ENCODE data around the gene CCDC191.
A peak's percentile ranks its signal among the peaks of the same experiment; 100 is the strongest.

The CCDC191 gene

GRCh38 chr3:113948015-113948917, 108.1 kb downstream of the CCDC191 start:
- Histone ChIP-seq H3K4me2 (ENCODE audit: low read length) (peak overlapping the region; percentile 78), H3K9ac (ENCODE audit: low read length) (peak overlapping the region; percentile 64), H3K27ac (ENCODE audit: low read depth, low read length, poor library complexity, severe bottlenecking) (peak overlapping the region; percentile 46), H3F3A (ENCODE audit: insufficient read depth, low read length) (no peaks in the 10 kb centered on the region), H3K36me3 (ENCODE audit: insufficient read depth, low read length) (peaks cover 35% of the 10 kb centered on the region), H3K4me1 (ENCODE audit: insufficient read depth, low read length, severe bottlenecking) (peaks cover 30% of the 10 kb centered on the region), H3K79me2 (ENCODE audit: insufficient read depth, low read length) (no peaks in the 10 kb centered on the region), H2AFZ (ENCODE audit: low read length) (no peak overlapping the region), H3K27me3 (ENCODE audit: insufficient read depth, low read length) (no peaks in the 10 kb centered on the region), H3K9me3 (ENCODE audit: low read length) (no peaks in the 10 kb centered on the region), H3K9me2 (ENCODE audit: low read depth, low read length) (no peaks in the 10 kb centered on the region), H3K4me3 (ENCODE audit: low read depth, low read length, poor library complexity, severe bottlenecking) (peak overlapping the region; percentile 72), H4K20me1 (ENCODE audit: insufficient read depth, low read length) (no peaks in the 10 kb centered on the region)
- TF ChIP-seq, protein P1, sequence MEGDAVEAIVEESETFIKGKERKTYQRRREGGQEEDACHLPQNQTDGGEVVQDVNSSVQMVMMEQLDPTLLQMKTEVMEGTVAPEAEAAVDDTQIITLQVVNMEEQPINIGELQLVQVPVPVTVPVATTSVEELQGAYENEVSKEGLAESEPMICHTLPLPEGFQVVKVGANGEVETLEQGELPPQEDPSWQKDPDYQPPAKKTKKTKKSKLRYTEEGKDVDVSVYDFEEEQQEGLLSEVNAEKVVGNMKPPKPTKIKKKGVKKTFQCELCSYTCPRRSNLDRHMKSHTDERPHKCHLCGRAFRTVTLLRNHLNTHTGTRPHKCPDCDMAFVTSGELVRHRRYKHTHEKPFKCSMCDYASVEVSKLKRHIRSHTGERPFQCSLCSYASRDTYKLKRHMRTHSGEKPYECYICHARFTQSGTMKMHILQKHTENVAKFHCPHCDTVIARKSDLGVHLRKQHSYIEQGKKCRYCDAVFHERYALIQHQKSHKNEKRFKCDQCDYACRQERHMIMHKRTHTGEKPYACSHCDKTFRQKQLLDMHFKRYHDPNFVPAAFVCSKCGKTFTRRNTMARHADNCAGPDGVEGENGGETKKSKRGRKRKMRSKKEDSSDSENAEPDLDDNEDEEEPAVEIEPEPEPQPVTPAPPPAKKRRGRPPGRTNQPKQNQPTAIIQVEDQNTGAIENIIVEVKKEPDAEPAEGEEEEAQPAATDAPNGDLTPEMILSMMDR (IDR thresholded peaks at IDR 0.05; ENCODE audit: low read length): no peak
- TF ChIP-seq EZH2 (IDR thresholded peaks at IDR 0.05; ENCODE audit: borderline replicate concordance, low read length): no peak

- H3K4me2 ChIP-seq (ENCODE audit: low read length): peak within 1 kb of the TSS; percentile 78
- H4K20me1 ChIP-seq (ENCODE audit: insufficient read depth, low read length): no peaks in the 10 kb centered on the region
- H2AFZ ChIP-seq (ENCODE audit: low read length): peak within 1 kb of the TSS; percentile 89
- H3K27me3 ChIP-seq (ENCODE audit: insufficient read depth, low read length): no peaks in the 10 kb centered on the region
- peak within 1 kb of the TSS; percentile 55 for H3K27ac ChIP-seq (ENCODE audit: low read depth, low read length, poor library complexity, severe bottlenecking)
- H3K79me2 ChIP-seq (ENCODE audit: insufficient read depth, low read length): no peaks in the 10 kb centered on the region
- TF ChIP-seq, protein P1 (IDR thresholded peaks at IDR 0.05; ENCODE audit: low read length): no peak
- TF ChIP-seq EZH2 (IDR thresholded peaks at IDR 0.05; ENCODE audit: borderline replicate concordance, low read length): no peak
- H3K9ac ChIP-seq (ENCODE audit: low read length): peak within 1 kb of the TSS; percentile 66
- peaks cover 28% of the 10 kb centered on the region for H3K36me3 ChIP-seq (ENCODE audit: insufficient read depth, low read length)
- no peaks in the 10 kb centered on the region for H3K9me2 ChIP-seq (ENCODE audit: low read depth, low read length)
- H3F3A ChIP-seq (ENCODE audit: insufficient read depth, low read length): no peaks in the 10 kb centered on the region
- peaks cover 30% of the 10 kb centered on the region for H3K4me1 ChIP-seq (ENCODE audit: insufficient read depth, low read length, severe bottlenecking)
- peak within 1 kb of the TSS; percentile 72 for H3K4me3 ChIP-seq (ENCODE audit: low read depth, low read length, poor library complexity, severe bottlenecking)
- no peaks in the 10 kb centered on the region for H3K9me3 ChIP-seq (ENCODE audit: low read length)
These were observed 108.8 kb downstream of the CCDC191 start, which contains the start of gene ZDHHC23 for GRCh38 chr3:113947372-113948014. TSS of gene ZDHHC23 (plus strand) at chr3:113948013. CDS start at chr3:113948803, 790 bp downstream.

- H3K4me3 ChIP-seq (ENCODE audit: low read depth, low read length, poor library complexity, severe bottlenecking): peak overlapping the region; percentile 72
- H3K4me1 ChIP-seq (ENCODE audit: insufficient read depth, low read length, severe bottlenecking): peaks cover 30% of the 10 kb centered on the region
- no peaks in the 10 kb centered on the region for H3K9me2 ChIP-seq (ENCODE audit: low read depth, low read length)
- H3K4me2 ChIP-seq (ENCODE audit: low read length): peak overlapping the region; percentile 78
- H2AFZ ChIP-seq (ENCODE audit: low read length): peak overlapping the region; percentile 89
- H3K36me3 ChIP-seq (ENCODE audit: insufficient read depth, low read length): peaks cover 21% of the 10 kb centered on the region
- peak overlapping the region; percentile 66 for H3K9ac ChIP-seq (ENCODE audit: low read length)
- no peak for TF ChIP-seq EZH2 (IDR thresholded peaks at IDR 0.05; ENCODE audit: borderline replicate concordance, low read length)
- TF ChIP-seq, protein P1 (IDR thresholded peaks at IDR 0.05; ENCODE audit: low read length): no peak
- H3K79me2 ChIP-seq (ENCODE audit: insufficient read depth, low read length): no peaks in the 10 kb centered on the region
- H3K9me3 ChIP-seq (ENCODE audit: low read length): no peaks in the 10 kb centered on the region
- no peaks in the 10 kb centered on the region for H4K20me1 ChIP-seq (ENCODE audit: insufficient read depth, low read length)
- H3K27ac ChIP-seq (ENCODE audit: low read depth, low read length, poor library complexity, severe bottlenecking): peak overlapping the region; percentile 55
- no peaks in the 10 kb centered on the region for H3K27me3 ChIP-seq (ENCODE audit: insufficient read depth, low read length)
- no peaks in the 10 kb centered on the region for H3F3A ChIP-seq (ENCODE audit: insufficient read depth, low read length)
These were observed 109.5 kb downstream of the CCDC191 start for GRCh38 chr3:113946831-113947230.

Data from OCI-LY1 (cell line).